Transverse colon (tissue), 3 donors: ENCODE data around the gene MSMO1.

Experiments
- CTCF ChIP-seq, 5 experiments: fragments of 200-600 bp in 3 of 5; fragments of 450-650 bp in 2 of 5; sonication (generic) in 3 of 5; IDR thresholded peaks; 1 replicate in 2 of 5; 2 replicates in 3 of 5; pipeline ENCODE4 v1.5.1; 2016 to 2017; ENCODE audit warnings: antibody characterized with exemption in 5 of 5, inconsistent platforms in 3 of 5, mild to moderate bottlenecking in 2 of 5, moderate library complexity in 1 of 5
- POLR2A ChIP-seq: fragments of 450-650 bp; IDR thresholded peaks from one replicate; pipeline ENCODE4 v1.6.1; 2016; ENCODE audit warnings: antibody characterized with exemption, mild to moderate bottlenecking, moderate library complexity

DNA sequence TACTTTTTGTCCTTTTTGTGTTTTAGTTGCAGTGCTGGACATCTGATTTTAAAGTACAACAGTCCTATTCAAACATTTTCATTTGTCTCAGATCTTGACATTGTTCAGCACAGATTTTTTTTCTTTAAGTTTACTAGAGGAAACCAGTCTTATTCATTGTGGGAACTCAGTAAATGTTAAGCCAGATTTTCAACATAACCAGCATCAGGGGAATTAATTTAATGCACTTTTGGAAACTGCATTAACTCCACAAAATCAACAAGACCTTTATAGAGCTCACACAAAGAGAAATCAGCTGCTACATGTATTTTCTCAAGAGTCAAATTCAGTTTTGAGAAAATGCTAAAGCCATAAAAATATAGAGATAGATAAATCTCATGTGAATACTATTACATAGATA lies 61.3 kb downstream of the MSMO1 start:
- TF ChIP-seq CTCF (IDR thresholded peaks at IDR 0.05) (no peak), POLR2A (no peak)
